Activated CD4-positive, CD25-positive, alpha-beta regulatory T cell (primary cell): Measurements from ENCODE around the gene RIMS1.

ENCODE experiments used
- DNase-seq, 4 experiments: peaks; one replicate each; lab custom pipeline; 2025; lab: John Stamatoyannopoulos, UW

Gene RIMS1

GRCh38 chr6:72414657-72415056, 528.3 kb downstream of the RIMS1 start:
- DNase-seq = no peak

- no peak for DNase-seq
These were observed 530.6 kb downstream of the RIMS1 start for GRCh38 chr6:72416744-72417465.

DNA sequence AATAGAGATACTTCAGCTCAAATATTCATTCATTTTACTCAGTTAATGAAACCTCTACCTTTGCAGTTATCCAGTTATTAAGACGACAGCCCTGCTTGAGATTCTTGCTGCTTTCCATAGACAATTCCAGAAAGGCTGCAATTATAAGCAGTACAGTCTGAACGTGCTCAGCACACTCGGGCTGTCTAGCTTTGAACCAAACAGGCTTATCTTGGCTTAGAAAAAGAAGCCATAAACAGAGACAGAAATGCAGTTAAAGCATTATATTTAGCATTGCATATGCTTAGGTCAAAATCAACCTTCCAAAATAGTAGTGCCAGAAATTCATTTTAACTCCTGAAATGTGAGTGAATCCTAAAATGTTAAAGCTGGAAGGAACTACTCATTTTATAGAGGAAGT, 531.4 kb downstream of the RIMS1 start:
- DNase-seq = no peak

- no peak for DNase-seq
These were observed 532.1 kb downstream of the RIMS1 start for GRCh38 chr6:72418495-72418894.

GRCh38 chr6:72419966-72420365, 533.6 kb downstream of the RIMS1 start:
- DNase-seq = no peak

GRCh38 chr6:72420409-72420808, 534.1 kb downstream of the RIMS1 start:
- DNase-seq = no peak

GRCh38 chr6:72421387-72421786, 535.0 kb downstream of the RIMS1 start:
- no peak for DNase-seq

GRCh38 chr6:72422171-72422570, 535.8 kb downstream of the RIMS1 start:
- no peak for DNase-seq

- no peak for DNase-seq
These were observed 538.1 kb downstream of the RIMS1 start for GRCh38 chr6:72424476-72424875.

GRCh38 chr6:72425003-72425681, 538.8 kb downstream of the RIMS1 start:
- DNase-seq = no peak

DNA sequence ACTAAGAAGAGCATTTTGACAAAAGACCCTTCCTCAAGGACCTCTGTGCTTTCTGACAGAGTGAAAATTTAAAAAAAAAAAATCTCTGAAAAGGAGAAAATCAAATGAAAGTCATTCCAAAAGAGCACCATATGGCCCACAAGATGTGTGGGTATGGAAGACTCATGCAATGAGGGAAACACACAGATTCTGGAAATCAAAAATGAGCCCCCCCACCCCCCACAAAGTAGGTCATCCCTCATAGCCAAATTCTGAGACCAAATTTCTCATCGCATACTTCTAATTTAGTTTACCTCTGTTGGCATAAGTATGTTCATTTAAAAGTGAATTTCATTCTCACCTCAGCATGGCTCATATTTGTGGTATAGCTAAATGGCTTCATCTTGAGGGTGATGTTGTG, 554.3 kb downstream of the RIMS1 start:
- no peak for DNase-seq

DNA sequence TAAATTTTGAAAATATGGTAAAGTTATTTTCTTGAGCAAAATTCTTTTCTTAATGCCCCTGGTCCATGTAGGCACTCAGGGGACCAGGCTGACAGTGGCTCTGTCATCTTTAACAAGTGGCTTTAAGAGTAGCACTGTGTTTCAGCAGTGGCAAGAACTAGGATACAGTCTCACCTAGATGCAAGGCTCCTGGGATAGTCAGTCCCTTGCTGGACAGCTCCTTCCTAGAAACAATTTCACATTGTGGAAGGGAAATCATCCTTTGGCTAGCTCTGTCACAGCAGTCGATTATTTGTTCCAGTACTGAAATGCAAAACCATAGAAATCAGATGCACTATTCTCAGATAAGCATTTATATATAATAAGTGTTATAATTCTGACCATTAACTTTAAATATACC, 560.1 kb downstream of the RIMS1 start:
- DNase-seq = no peak
